H9 (cell line): Measurements from ENCODE around the gene KRTAP2-3. TPM values are rescaled to one million over a fixed set of nuclear protein-coding genes. Genes with fewer than 3 reads are reported as not detected.

Source experiments
- DNase-seq: peaks from one replicate; pipeline ENCODE4 v3.0.0-alpha.2; 2017
- H2AFZ ChIP-seq: one replicate; pipeline ENCODE4 v1.6.1; 2013; ENCODE audit warnings: mild to moderate bottlenecking, low read length, control low read depth, moderate library complexity
- H2AK5ac ChIP-seq: 2 replicates; pipeline ENCODE4 v1.6.1; 2013; ENCODE audit warnings: low read length, control low read depth, mixed read lengths; ENCODE audit not compliant: insufficient read length
- H2BK120ac ChIP-seq: one replicate; pipeline ENCODE4 v1.6.1; 2013; ENCODE audit warnings: low read depth, mild to moderate bottlenecking, low read length, control low read depth, inconsistent platforms; ENCODE audit not compliant: poor library complexity, severe bottlenecking
- H2BK12ac ChIP-seq: 2 replicates; pipeline ENCODE4 v1.6.1; 2013; ENCODE audit warnings: low read length, control low read depth, mixed read lengths, low read depth; ENCODE audit not compliant: insufficient read length
- H2BK15ac ChIP-seq: 2 replicates; pipeline ENCODE4 v1.6.1; 2013; ENCODE audit warnings: low read depth, low read length, control low read depth
- H2BK20ac ChIP-seq: one replicate; pipeline ENCODE4 v1.6.1; 2013; ENCODE audit warnings: low read depth, mild to moderate bottlenecking, low read length, control low read depth, inconsistent platforms; ENCODE audit not compliant: poor library complexity, severe bottlenecking
- H2BK5ac ChIP-seq: 2 replicates; pipeline ENCODE4 v1.6.1; 2013; ENCODE audit warnings: low read length, control low read depth, mixed read lengths; ENCODE audit not compliant: insufficient read length
- H3K14ac ChIP-seq: 2 replicates; pipeline ENCODE4 v1.6.1; 2013; ENCODE audit warnings: low read length, control low read depth; ENCODE audit not compliant: insufficient read depth
- H3K18ac ChIP-seq: 2 replicates; pipeline ENCODE4 v1.6.1; 2013; ENCODE audit warnings: low read depth, mild to moderate bottlenecking, mixed read lengths, low read length, control low read depth; ENCODE audit not compliant: insufficient read length
- H3K23ac ChIP-seq: 2 replicates; pipeline ENCODE4 v1.6.1; 2013; ENCODE audit warnings: low read length, control low read depth, mixed read lengths, low read depth; ENCODE audit not compliant: insufficient read length
- H3K23me2 ChIP-seq: 2 replicates; pipeline ENCODE4 v1.6.1; 2013; ENCODE audit warnings: low read depth, mild to moderate bottlenecking, mixed read lengths, low read length, control low read depth; ENCODE audit not compliant: insufficient read length, poor library complexity, severe bottlenecking
- H3K27ac ChIP-seq: 2 replicates; pipeline ENCODE4 v1.5.1; 2013; ENCODE audit warnings: low read length, control low read depth, mixed read lengths, low read depth; ENCODE audit not compliant: insufficient read length
- H3K27me3 ChIP-seq: 2 replicates; pipeline ENCODE4 v1.6.1; 2013; ENCODE audit warnings: low read length, control low read depth, inconsistent platforms; ENCODE audit not compliant: insufficient read depth
- H3K4ac ChIP-seq: 2 replicates; pipeline ENCODE4 v1.6.1; 2013; ENCODE audit warnings: low read depth, mild to moderate bottlenecking, control low read depth, inconsistent platforms, low read length, moderate library complexity
- H3K4me1 ChIP-seq: 2 replicates; pipeline ENCODE4 v1.6.1; 2013; ENCODE audit warnings: low read length, control low read depth, inconsistent platforms; ENCODE audit not compliant: insufficient read depth
- H3K4me2 ChIP-seq: 2 replicates; pipeline ENCODE4 v1.6.1; 2013; ENCODE audit warnings: low read length, control low read depth, mixed read lengths; ENCODE audit not compliant: insufficient read length, insufficient read depth
- H3K56ac ChIP-seq: 2 replicates; pipeline ENCODE4 v1.6.1; 2013; ENCODE audit warnings: low read depth, mild to moderate bottlenecking, mixed read lengths, low read length, control low read depth; ENCODE audit not compliant: insufficient read length
- H3K79me1 ChIP-seq: 2 replicates; pipeline ENCODE4 v1.6.1; 2013; ENCODE audit warnings: low read depth, mild to moderate bottlenecking, moderate library complexity, low read length, control low read depth, inconsistent platforms; ENCODE audit not compliant: insufficient read depth, poor library complexity, severe bottlenecking
- H3K79me2 ChIP-seq: 2 replicates; pipeline ENCODE4 v1.6.1; 2013; ENCODE audit warnings: low read length, control low read depth, inconsistent platforms; ENCODE audit not compliant: insufficient read depth
- H3K9ac ChIP-seq: 2 replicates; pipeline ENCODE4 v1.6.1; 2013; ENCODE audit warnings: low read length, control low read depth, mixed read lengths; ENCODE audit not compliant: insufficient read length; ENCODE audit errors: extremely low read depth
- H3K9me3 ChIP-seq: one replicate; pipeline ENCODE4 v1.6.1; 2013; ENCODE audit warnings: low read depth, low read length, inconsistent platforms; ENCODE audit not compliant: control insufficient read depth
- H3T11ph ChIP-seq: one replicate; pipeline ENCODE4 v1.6.1; 2013; ENCODE audit warnings: mild to moderate bottlenecking, low read length, control low read depth, inconsistent platforms
- H4K20me1 ChIP-seq: one replicate; pipeline ENCODE4 v1.6.1; 2013; ENCODE audit not compliant: control insufficient read depth, insufficient read length, insufficient read depth
- H4K5ac ChIP-seq: 2 replicates; pipeline ENCODE4 v1.6.1; 2013; ENCODE audit warnings: low read depth, mild to moderate bottlenecking, mixed read lengths, low read length, control low read depth; ENCODE audit not compliant: insufficient read length
- H4K8ac ChIP-seq: replicated peaks from 2 replicates; pipeline ENCODE4 v1.6.1; 2013; ENCODE audit warnings: low read length, control low read depth, mixed read lengths, low read depth; ENCODE audit not compliant: insufficient read length
- H4K91ac ChIP-seq: 2 replicates; pipeline ENCODE4 v1.6.1; 2013; ENCODE audit warnings: low read depth, mild to moderate bottlenecking, moderate library complexity, mixed read lengths, low read length, control low read depth; ENCODE audit not compliant: insufficient read length
- H3K27ac Mint-ChIP-seq, 3 experiments: 2 replicates in 2 of 3; 3 replicates in 1 of 3; pipeline ENCODE4 v1.8.0; 2020 to 2021; ENCODE audit warnings: mixed read lengths in 3 of 3, mild to moderate bottlenecking in 1 of 3, moderate library complexity in 1 of 3
- H3K27me3 Mint-ChIP-seq: 2 replicates; pipeline ENCODE4 v1.8.0; 2021; ENCODE audit warnings: low read depth, mild to moderate bottlenecking, moderate library complexity, mixed read lengths
- H3K36me3 Mint-ChIP-seq, 3 experiments: 2 replicates in 2 of 3; 3 replicates in 1 of 3; pipeline ENCODE4 v1.8.0; 2020 to 2021; ENCODE audit warnings: low read depth in 3 of 3, mixed read lengths in 3 of 3; ENCODE audit not compliant: insufficient read depth in 1 of 3
- H3K4me1 Mint-ChIP-seq, 2 experiments: 2 replicates each; pipeline ENCODE4 v1.8.0; 2020; ENCODE audit warnings: mixed read lengths in 2 of 2
- H3K4me3 Mint-ChIP-seq, 2 experiments: 2 replicates in 1 of 2; 3 replicates in 1 of 2; pipeline ENCODE4 v1.8.0; 2020 to 2021; ENCODE audit warnings: mild to moderate bottlenecking in 2 of 2, mixed read lengths in 2 of 2, moderate library complexity in 1 of 2
- H3K9me3 Mint-ChIP-seq, 2 experiments: 2 replicates in 1 of 2; 3 replicates in 1 of 2; pipeline ENCODE4 v1.8.0; 2020; ENCODE audit warnings: mild to moderate bottlenecking in 2 of 2, mixed read lengths in 2 of 2, moderate library complexity in 1 of 2
- WGBS: extraction: QIAGEN DNeasy Blood & Tissue Kit; methylation state at CpG from one replicate; pipeline ENCODE4 v1.1.7; 2013; ENCODE audit warnings: missing lambda C conversion rate, low lambda C conversion rate, mixed read lengths; ENCODE audit not compliant: insufficient read length; ENCODE audit errors: extremely low coverage; 5-methylcytosine and 5-hydroxymethylcytosine counted together
- total RNA-seq: library from RNA; stranded (reverse); gene quantifications from 2 replicates; pipeline ENCODE4 v1.2.1, GENCODE V29; 2021
- TF ChIP-seq, protein P1 (sequence below): fragments of 200-600 bp; sonication (generic); conservative IDR thresholded peaks from 3 replicates; pipeline ENCODE4 v1.8.0; 2021; ENCODE audit warnings: antibody characterized with exemption, mild to moderate bottlenecking

KRTAP2-3 gene
- total RNA-seq, 1 experiment from 2014 or later, result not detected

DNA sequence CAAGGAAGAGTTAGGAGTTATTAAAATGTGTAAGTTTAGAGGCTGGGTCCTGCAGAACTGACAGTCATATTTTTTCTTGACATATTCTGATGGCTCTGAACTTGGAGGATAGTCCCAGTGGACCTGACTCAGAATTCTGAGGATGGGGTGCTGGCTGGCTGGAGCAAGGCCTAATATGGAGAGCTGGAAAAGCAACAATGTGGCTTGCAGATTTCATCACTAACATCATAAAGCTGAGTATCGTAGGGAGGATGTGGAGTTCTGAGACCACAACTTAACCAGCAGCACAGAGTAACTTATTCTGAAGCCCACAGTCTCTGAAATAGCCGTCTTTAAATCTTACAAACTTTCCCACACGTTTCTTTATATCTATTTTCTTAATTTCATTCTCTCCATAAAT is 35.2 kb downstream of the KRTAP2-3 start:
- Mint-ChIP-seq H3K27me3 (peaks cover 5% of the 10 kb centered on the region; the same call in 1 of the 2 replicates), H3K4me3 (no peak overlapping the region), H3K27ac (no peak overlapping the region), H3K36me3 (no peaks in the 10 kb centered on the region), H3K4me1 (no peaks in the 10 kb centered on the region), H3K9me3 (peaks cover 0 to 3% of the 10 kb centered on the region in 2 experiments; a peak in 1 of 5 replicates)
- H3K27ac ChIP-seq, result no peak overlapping the region
- no peak overlapping the region for H3K14ac ChIP-seq
- H3K79me1 ChIP-seq, result no peaks in the 10 kb centered on the region
- H3K23me2 ChIP-seq, result no peaks in the 10 kb centered on the region
- no peak overlapping the region for H2AK5ac ChIP-seq
- H2AFZ ChIP-seq, result no peak overlapping the region
- H3K23ac ChIP-seq, result no peak overlapping the region
- H3K79me2 ChIP-seq, result no peaks in the 10 kb centered on the region
- no peak for DNase-seq
- no peak overlapping the region for H3K56ac ChIP-seq
- H2BK12ac ChIP-seq, result no peak overlapping the region
- H3K9me3 ChIP-seq, result no peaks in the 10 kb centered on the region
- 100% methylated on average over 2 of the region's 3 CpGs for WGBS
- no peak overlapping the region for H4K8ac ChIP-seq
- H4K5ac ChIP-seq, result no peak overlapping the region
- TF ChIP-seq, protein P1, sequence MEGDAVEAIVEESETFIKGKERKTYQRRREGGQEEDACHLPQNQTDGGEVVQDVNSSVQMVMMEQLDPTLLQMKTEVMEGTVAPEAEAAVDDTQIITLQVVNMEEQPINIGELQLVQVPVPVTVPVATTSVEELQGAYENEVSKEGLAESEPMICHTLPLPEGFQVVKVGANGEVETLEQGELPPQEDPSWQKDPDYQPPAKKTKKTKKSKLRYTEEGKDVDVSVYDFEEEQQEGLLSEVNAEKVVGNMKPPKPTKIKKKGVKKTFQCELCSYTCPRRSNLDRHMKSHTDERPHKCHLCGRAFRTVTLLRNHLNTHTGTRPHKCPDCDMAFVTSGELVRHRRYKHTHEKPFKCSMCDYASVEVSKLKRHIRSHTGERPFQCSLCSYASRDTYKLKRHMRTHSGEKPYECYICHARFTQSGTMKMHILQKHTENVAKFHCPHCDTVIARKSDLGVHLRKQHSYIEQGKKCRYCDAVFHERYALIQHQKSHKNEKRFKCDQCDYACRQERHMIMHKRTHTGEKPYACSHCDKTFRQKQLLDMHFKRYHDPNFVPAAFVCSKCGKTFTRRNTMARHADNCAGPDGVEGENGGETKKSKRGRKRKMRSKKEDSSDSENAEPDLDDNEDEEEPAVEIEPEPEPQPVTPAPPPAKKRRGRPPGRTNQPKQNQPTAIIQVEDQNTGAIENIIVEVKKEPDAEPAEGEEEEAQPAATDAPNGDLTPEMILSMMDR, result no peak
- H2BK120ac ChIP-seq, result no peak overlapping the region
- no peak overlapping the region for H3K4me2 ChIP-seq
- no peak overlapping the region for H2BK5ac ChIP-seq
- H2BK15ac ChIP-seq, result no peak overlapping the region
- H3K9ac ChIP-seq, result no peak overlapping the region
- H3K4me1 ChIP-seq, result no peaks in the 10 kb centered on the region
- no peaks in the 10 kb centered on the region for H4K20me1 ChIP-seq
- H4K91ac ChIP-seq, result no peak overlapping the region
- no peak overlapping the region for H3T11ph ChIP-seq
- H3K27me3 ChIP-seq, result no peaks in the 10 kb centered on the region
- H3K18ac ChIP-seq, result no peak overlapping the region
- H3K4ac ChIP-seq, result no peak overlapping the region
- no peak overlapping the region for H2BK20ac ChIP-seq
